Immature natural killer cell (primary cell): Measurements from ENCODE around the gene TMEM131L. TPM values are rescaled to one million over a fixed set of nuclear protein-coding genes. Genes with fewer than 3 reads are reported as not detected.
"Not testable (repeated sequence)": the region's sequence is repeated elsewhere in the genome, so short reads cannot be mapped to it uniquely, and the experiment has no call there.

Experiments
- DNase-seq, 3 donors: peaks; one replicate each; pipeline ENCODE4 v3.0.0; 2022; ENCODE audit warnings: mixed read lengths in 1 of 3
- H3K27ac Mint-ChIP-seq, 6 donors: one replicate each; pipeline ENCODE4 v1.8.0; 2020; ENCODE audit warnings: mixed read lengths in 6 of 6, mild to moderate bottlenecking in 5 of 6, inconsistent platforms in 4 of 6, moderate library complexity in 3 of 6
- H3K27me3 Mint-ChIP-seq, 3 donors: one replicate each; pipeline ENCODE4 v1.8.0; 2020 to 2021; ENCODE audit warnings: low read depth in 3 of 3, mild to moderate bottlenecking in 3 of 3, mixed read lengths in 3 of 3, moderate library complexity in 3 of 3, inconsistent platforms in 1 of 3
- H3K36me3 Mint-ChIP-seq, 3 donors: one replicate each; pipeline ENCODE4 v1.8.0; 2020; ENCODE audit warnings: mixed read lengths in 3 of 3, inconsistent platforms in 2 of 3, mild to moderate bottlenecking in 2 of 3
- H3K4me1 Mint-ChIP-seq, 2 donors: one replicate each; pipeline ENCODE4 v1.8.0; 2020; ENCODE audit warnings: inconsistent platforms in 2 of 2, mild to moderate bottlenecking in 2 of 2, mixed read lengths in 2 of 2, moderate library complexity in 1 of 2
- H3K4me3 Mint-ChIP-seq, 5 donors: one replicate each; pipeline ENCODE4 v1.8.0; 2020; ENCODE audit warnings: mild to moderate bottlenecking in 5 of 5, mixed read lengths in 5 of 5, inconsistent platforms in 3 of 5, moderate library complexity in 3 of 5
- H3K9me3 Mint-ChIP-seq, 6 donors: one replicate each; pipeline ENCODE4 v1.8.0; 2020; ENCODE audit warnings: mild to moderate bottlenecking in 6 of 6, mixed read lengths in 6 of 6, inconsistent platforms in 4 of 6, moderate library complexity in 3 of 6
- polyA plus RNA-seq, 3 donors: library from polyadenylated mRNA; unstranded; fragments of 300-500 nt; fragmentation: Illumina TruSeq; gene quantifications; one replicate each; pipeline ENCODE4 v1.2.3, GENCODE V29; 2021

TMEM131L gene
- polyA plus RNA-seq, 3 donors from 2014 or later: 9.3 to 32.4 (median 20.6) TPM

- no peak for DNase-seq
- H3K27ac Mint-ChIP-seq: peak overlapping the region in 5 of 6 donors; percentile 47 to 87 (median 65)
- no peak overlapping the region for H3K4me3 Mint-ChIP-seq
- H3K36me3 Mint-ChIP-seq: peaks cover 25 to 51% (median 43%) of the 10 kb centered on the region in 3 donors
- H3K4me1 Mint-ChIP-seq: peaks cover 47 to 81% of the 10 kb centered on the region in 2 donors
- H3K27me3 Mint-ChIP-seq: peaks cover 0 to 1% (median 0%) of the 10 kb centered on the region in 3 donors
- H3K9me3 Mint-ChIP-seq: no peaks in the 10 kb centered on the region
Measured at GRCh38 chr4:153564630-153565525, 98.7 kb downstream of the TMEM131L start.

- H3K4me3 Mint-ChIP-seq: no peak overlapping the region
- peaks cover 14 to 37% (median 26%) of the 10 kb centered on the region in 3 donors for H3K36me3 Mint-ChIP-seq
- no peaks in the 10 kb centered on the region for H3K9me3 Mint-ChIP-seq
- H3K4me1 Mint-ChIP-seq: peaks cover 41 to 77% of the 10 kb centered on the region in 2 donors
- peaks cover 0 to 1% (median 0%) of the 10 kb centered on the region in 3 donors for H3K27me3 Mint-ChIP-seq
- DNase-seq: no peak
- peak overlapping the region in 3 of 6 donors; percentile 23 to 48 (median 28) for H3K27ac Mint-ChIP-seq
Measured at GRCh38 chr4:153566631-153567150, 100.5 kb downstream of the TMEM131L start.

GRCh38 chr4:153567660-153568059 is 101.5 kb downstream of the TMEM131L start:
- H3K27me3 Mint-ChIP-seq, DNase-seq, H3K4me3 Mint-ChIP-seq, H3K9me3 Mint-ChIP-seq: not testable (repeated sequence)
- Mint-ChIP-seq H3K36me3 (peaks cover 10 to 33% (median 21%) of the 10 kb centered on the region in 3 donors), H3K27ac (peak overlapping the region in 2 of 6 donors; percentile 46 to 61), H3K4me1 (peaks cover 42 to 78% of the 10 kb centered on the region in 2 donors)

GRCh38 chr4:153570228-153570973 is 104.2 kb downstream of the TMEM131L start:
- H3K4me3 Mint-ChIP-seq: no peak overlapping the region
- DNase-seq: no peak
- H3K27ac Mint-ChIP-seq: peak overlapping the region in 3 of 6 donors; percentile 48 to 72 (median 56)
- H3K27me3 Mint-ChIP-seq: peaks cover 0 to 2% (median 1%) of the 10 kb centered on the region in 3 donors
- H3K36me3 Mint-ChIP-seq: peaks cover 3 to 23% (median 5%) of the 10 kb centered on the region in 3 donors
- H3K4me1 Mint-ChIP-seq: peaks cover 54 to 82% of the 10 kb centered on the region in 2 donors
- H3K9me3 Mint-ChIP-seq: no peaks in the 10 kb centered on the region

- Mint-ChIP-seq H3K27me3 (peaks cover 0 to 2% (median 1%) of the 10 kb centered on the region in 3 donors), H3K4me1 (peaks cover 57 to 86% of the 10 kb centered on the region in 2 donors), H3K27ac (peak overlapping the region in 4 of 6 donors; percentile 45 to 71 (median 52)), H3K9me3 (no peaks in the 10 kb centered on the region), H3K36me3 (peaks cover 3 to 23% (median 5%) of the 10 kb centered on the region in 3 donors), H3K4me3 (no peak overlapping the region)
- DNase-seq: no peak
Measured at GRCh38 chr4:153571006-153571545, 104.9 kb downstream of the TMEM131L start.

- no peaks in the 10 kb centered on the region for H3K9me3 Mint-ChIP-seq
- no peak for DNase-seq
- peaks cover 0 to 2% (median 2%) of the 10 kb centered on the region in 3 donors for H3K27me3 Mint-ChIP-seq
- no peak overlapping the region for H3K4me3 Mint-ChIP-seq
- peaks cover 0 to 15% (median 3%) of the 10 kb centered on the region in 3 donors for H3K36me3 Mint-ChIP-seq
- H3K27ac Mint-ChIP-seq: peak overlapping the region in 3 of 6 donors; percentile 2 to 69 (median 13)
- peaks cover 59 to 92% of the 10 kb centered on the region in 2 donors for H3K4me1 Mint-ChIP-seq
Measured at GRCh38 chr4:153572609-153573008, 106.4 kb downstream of the TMEM131L start.

GRCh38 chr4:153573221-153573620 is 107.1 kb downstream of the TMEM131L start:
- Mint-ChIP-seq H3K4me1 (peaks cover 62 to 90% of the 10 kb centered on the region in 2 donors), H3K4me3 (no peak overlapping the region), H3K9me3 (no peaks in the 10 kb centered on the region), H3K27ac (peak overlapping the region in 5 of 6 donors; percentile 2 to 69 (median 25)), H3K36me3 (peaks cover 0 to 9% (median 3%) of the 10 kb centered on the region in 3 donors), H3K27me3 (peaks cover 0 to 2% (median 2%) of the 10 kb centered on the region in 3 donors)
- no peak for DNase-seq

- peak; percentile 47 to 62 (median 56) for DNase-seq
- Mint-ChIP-seq H3K4me1 (peaks cover 56 to 81% of the 10 kb centered on the region in 2 donors), H3K9me3 (no peaks in the 10 kb centered on the region), H3K27ac (peak overlapping the region; percentile 22 to 81 (median 78)), H3K27me3 (peaks cover 0 to 4% (median 2%) of the 10 kb centered on the region in 3 donors), H3K4me3 (peak overlapping the region; percentile 39 to 61 (median 48)), H3K36me3 (peaks cover 0 to 7% (median 3%) of the 10 kb centered on the region in 3 donors)
Measured at GRCh38 chr4:153573881-153574802, 108.0 kb downstream of the TMEM131L start.

GRCh38 chr4:153576443-153576774 is 110.2 kb downstream of the TMEM131L start:
- DNase-seq: no peak
- H3K36me3 Mint-ChIP-seq: peaks cover 0 to 11% (median 6%) of the 10 kb centered on the region in 3 donors
- H3K9me3 Mint-ChIP-seq: no peaks in the 10 kb centered on the region
- H3K27me3 Mint-ChIP-seq: peaks cover 0 to 8% (median 2%) of the 10 kb centered on the region in 3 donors
- peaks cover 44 to 74% of the 10 kb centered on the region in 2 donors for H3K4me1 Mint-ChIP-seq
- peak overlapping the region in 4 of 6 donors; percentile 13 to 66 (median 56) for H3K27ac Mint-ChIP-seq
- no peak overlapping the region for H3K4me3 Mint-ChIP-seq

GRCh38 chr4:153577053-153577452 is 110.9 kb downstream of the TMEM131L start:
- H3K27ac Mint-ChIP-seq: no peak overlapping the region
- no peaks in the 10 kb centered on the region for H3K9me3 Mint-ChIP-seq
- H3K4me3 Mint-ChIP-seq: no peak overlapping the region
- DNase-seq: no peak
- peaks cover 41 to 68% of the 10 kb centered on the region in 2 donors for H3K4me1 Mint-ChIP-seq
- H3K27me3 Mint-ChIP-seq: peaks cover 0 to 7% (median 2%) of the 10 kb centered on the region in 3 donors
- H3K36me3 Mint-ChIP-seq: peaks cover 0 to 11% (median 7%) of the 10 kb centered on the region in 3 donors

- Mint-ChIP-seq H3K27ac (peak overlapping the region in 3 of 6 donors; percentile 25 to 70 (median 41)), H3K4me3 (no peak overlapping the region), H3K27me3 (peaks cover 0 to 7% (median 2%) of the 10 kb centered on the region in 3 donors), H3K4me1 (peaks cover 27 to 55% of the 10 kb centered on the region in 2 donors), H3K9me3 (no peaks in the 10 kb centered on the region), H3K36me3 (peaks cover 0 to 17% (median 3%) of the 10 kb centered on the region in 3 donors)
- DNase-seq: no peak
Measured at GRCh38 chr4:153579410-153579809, 113.2 kb downstream of the TMEM131L start.

GRCh38 chr4:153579872-153580271 is 113.7 kb downstream of the TMEM131L start:
- Mint-ChIP-seq H3K36me3 (peaks cover 0 to 18% (median 6%) of the 10 kb centered on the region in 3 donors), H3K27ac (peak overlapping the region in 4 of 6 donors; percentile 8 to 70 (median 34)), H3K4me3 (no peak overlapping the region), H3K4me1 (peaks cover 24 to 55% of the 10 kb centered on the region in 2 donors), H3K27me3 (peaks cover 0 to 7% (median 2%) of the 10 kb centered on the region in 3 donors), H3K9me3 (no peaks in the 10 kb centered on the region)
- no peak for DNase-seq
